GM10847 (cell line): Measurements from ENCODE around the gene IBA57.

Experiments used
- POLR2A ChIP-seq: IDR thresholded peaks from 2 replicates; pipeline ENCODE4 v1.6.1; 2011; ENCODE audit not compliant: insufficient read length; ENCODE audit errors: extremely low read depth

Gene IBA57

GRCh38 chr1:228228601-228229074 lies 63.0 kb downstream of the IBA57 start:
- no peak for TF ChIP-seq POLR2A

GRCh38 chr1:228231189-228231588 lies 65.6 kb downstream of the IBA57 start:
- TF ChIP-seq POLR2A = no peak
